NCI-H2227 treated with DMSO at 0.1 percent for 48 hours (cell line): ENCODE data around the gene FTL.
A peak's percentile ranks its signal among the peaks of the same experiment; 100 is the strongest.

ENCODE experiments used
- DNase-seq: peaks from one replicate; lab custom pipeline; 2025; lab: John Stamatoyannopoulos, UW

Gene FTL

DNA sequence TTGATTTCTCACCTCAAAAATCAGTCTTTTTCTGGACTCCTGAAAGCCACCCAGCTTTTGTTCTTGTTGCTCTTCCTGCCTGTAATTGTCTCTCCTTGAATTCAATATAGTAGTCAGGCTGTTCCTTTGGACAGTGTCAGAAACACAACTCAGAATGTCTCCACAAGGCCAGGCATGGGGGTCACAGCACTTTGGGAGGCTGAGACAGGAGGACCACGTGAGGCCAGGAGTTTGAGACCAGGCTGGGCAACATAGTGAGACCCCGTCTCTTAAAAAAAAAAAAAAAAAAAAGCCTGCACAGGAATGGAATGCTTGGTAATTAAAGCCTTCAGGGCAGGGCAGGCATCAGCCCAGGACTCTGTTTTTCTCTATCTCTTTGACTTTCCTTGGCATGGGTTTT lies 19.3 kb upstream of the FTL start:
- no peak for DNase-seq

- DNase-seq, result no peak
Observed at GRCh38 chr19:48946463-48947257, 18.4 kb upstream of the FTL start.

GRCh38 chr19:48947258-48947542 lies 17.9 kb upstream of the FTL start:
- DNase-seq, result no peak

DNA sequence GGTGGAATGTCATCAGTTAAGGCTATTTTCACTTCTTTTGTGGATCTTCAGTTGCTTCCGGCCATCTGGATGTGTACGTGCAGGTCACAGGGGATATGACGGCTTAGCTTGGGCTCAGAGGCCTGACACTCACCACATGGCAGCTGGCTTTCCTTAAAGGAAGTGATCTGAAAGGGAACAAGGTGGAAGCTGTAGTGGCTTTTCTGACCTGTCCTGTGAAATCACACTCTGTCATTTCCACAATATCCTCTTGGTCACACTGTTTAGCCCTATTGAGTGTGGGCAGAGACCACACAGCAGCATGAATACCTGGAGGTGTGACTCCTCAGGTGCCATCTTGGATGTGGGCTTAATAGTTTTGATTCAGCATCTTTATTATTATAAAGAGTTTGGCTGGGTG lies 14.9 kb upstream of the FTL start:
- no peak for DNase-seq

DNA sequence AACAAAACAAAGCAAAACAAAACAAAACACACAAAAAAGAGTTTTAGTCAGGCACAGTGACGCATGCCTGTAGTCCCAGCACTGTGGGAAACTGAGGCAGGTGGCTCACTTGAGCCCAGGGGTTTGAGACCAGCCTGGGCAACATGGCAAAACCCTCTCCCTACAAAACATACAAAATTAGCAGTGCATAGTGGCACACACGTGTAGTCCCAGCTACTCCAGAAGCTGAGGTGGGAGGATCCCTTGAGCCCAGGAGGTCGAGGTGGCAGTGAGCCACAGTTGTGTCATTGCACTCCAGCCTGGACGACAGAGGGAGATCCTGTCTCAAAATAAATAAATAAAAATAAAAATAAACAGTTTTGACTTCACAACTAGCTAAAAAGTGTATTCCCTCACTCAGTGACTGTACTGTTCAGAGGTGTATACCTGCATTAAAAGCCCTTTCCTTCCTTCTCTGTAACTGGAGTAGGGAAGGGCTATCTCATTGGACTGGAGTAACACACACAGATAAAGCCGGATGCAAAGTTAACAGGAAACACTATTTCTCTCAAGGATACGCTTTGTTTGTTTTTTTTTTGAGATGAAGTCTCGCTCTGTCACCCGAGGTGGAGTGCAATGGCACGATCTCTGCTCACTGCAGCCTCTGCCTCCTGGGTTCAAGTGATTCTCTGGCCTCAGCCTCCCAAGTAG lies 14.1 kb upstream of the FTL start:
- no peak for DNase-seq

DNA sequence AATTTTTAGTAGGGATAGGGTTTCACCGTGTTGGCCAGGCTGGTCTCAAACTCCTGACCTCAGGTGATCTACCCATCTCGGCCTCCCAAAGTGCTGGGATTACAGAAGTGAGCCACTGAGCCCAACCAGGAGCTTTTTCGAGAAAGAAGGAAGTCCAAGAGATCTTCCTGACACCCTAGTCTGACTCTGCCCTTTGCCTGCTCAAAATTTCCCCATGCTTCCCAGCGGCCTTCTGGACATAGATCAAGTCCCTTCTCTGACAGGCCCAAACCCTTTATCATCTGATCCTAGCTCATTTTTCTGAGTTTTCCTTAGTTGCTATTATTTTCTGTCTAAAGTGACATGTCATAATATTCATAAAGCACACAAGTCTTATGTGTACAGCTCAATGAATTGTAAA lies 12.0 kb upstream of the FTL start:
- DNase-seq, result no peak

- no peak for DNase-seq
Observed at GRCh38 chr19:48953990-48954594, 11.0 kb upstream of the FTL start.

GRCh38 chr19:48954595-48955307 lies 10.4 kb upstream of the FTL start, which contains the start of gene BAX:
TSS of gene BAX (plus strand) at chr19:48954875. CDS start at chr19:48954929, 54 bp downstream.
- DNase-seq, result peak; percentile 91

DNA sequence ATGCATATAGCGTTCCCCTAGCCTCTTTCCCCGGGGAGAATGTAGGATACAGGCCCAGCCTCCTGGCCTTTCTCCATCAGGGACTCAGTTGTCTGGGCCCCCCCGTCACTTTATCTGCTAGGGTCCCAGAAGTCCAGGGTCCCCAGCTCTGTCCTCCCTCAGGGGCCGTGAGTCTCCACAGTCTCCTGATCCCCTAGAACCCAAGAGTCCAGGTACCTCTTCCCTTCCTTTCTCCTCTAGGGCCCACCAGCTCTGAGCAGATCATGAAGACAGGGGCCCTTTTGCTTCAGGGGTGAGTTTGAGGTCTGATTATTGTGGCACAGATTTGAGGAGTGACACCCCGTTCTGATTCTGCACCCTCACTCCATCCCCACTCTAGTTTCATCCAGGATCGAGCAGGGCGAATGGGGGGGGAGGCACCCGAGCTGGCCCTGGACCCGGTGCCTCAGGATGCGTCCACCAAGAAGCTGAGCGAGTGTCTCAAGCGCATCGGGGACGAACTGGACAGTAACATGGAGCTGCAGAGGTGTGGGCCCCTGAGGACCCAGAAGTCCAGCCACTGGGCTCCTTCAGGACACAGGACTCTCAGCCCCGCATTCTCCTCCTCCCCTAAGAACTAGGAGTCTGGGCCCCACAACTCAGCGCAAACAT lies 9.7 kb upstream of the FTL start:
- DNase-seq, result no peak

DNA sequence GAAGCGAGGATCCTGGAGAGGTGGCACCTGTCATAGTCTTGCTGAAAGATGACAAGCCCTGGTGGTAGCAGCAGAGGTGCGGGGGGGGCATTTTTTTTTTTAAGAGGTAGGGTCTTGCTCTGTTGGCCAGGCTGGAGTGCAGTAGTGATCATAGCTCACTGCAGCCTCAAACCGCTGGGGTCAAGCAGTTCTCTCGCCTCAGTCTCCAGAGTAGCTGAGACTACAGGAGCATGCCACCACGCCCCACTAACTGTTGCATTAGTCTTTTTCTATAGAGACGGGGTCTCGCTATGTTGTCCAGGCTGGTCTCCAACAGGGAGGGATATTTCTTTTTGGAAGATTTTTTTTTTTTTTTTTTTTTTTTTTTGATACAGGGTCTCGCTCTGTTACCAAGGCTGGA lies 7.1 kb upstream of the FTL start:
- DNase-seq, result no peak

DNA sequence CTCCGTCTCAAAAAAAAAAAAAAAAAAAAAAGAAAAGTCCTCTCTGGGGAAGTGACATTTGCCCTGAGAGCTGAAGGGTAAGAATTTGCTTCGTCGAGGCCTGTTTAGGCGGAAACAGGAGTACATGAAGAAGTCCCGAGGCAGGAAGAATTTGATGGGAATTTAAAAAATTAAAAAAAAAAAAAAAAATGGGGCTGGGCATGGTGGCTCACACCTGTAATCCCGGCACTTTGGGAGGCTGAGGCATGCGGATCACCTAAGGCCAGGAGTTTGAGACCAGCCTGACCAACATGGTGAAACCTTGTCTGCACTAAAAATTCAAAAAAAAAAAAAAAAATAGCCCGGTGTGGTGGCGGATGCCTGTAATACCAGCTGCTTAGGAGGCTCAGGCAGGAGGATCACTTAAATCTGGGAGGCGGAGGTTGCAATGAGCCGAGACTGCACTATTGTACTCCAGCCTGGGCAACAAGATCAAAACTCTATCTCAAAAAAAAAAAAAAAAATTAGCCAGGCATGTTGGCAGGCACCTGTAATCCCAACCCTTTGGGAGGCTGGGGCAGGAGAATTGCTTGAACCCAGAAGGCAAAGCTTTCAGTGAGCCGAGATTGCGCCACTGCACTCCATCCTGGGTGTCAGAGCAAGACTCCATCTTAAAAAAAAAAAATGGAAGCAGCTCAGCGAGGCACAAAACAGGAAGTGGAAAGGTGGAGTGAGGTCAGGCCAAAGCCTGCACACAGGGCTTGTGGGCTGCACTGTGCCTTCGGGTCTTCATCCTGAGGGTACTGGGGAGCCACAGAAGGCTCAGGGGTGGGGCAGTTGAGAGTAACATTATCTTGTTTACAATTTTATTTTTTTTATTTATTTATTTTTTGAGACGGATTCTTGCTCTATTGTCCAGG lies 5.5 kb upstream of the FTL start:
- no peak for DNase-seq

DNA sequence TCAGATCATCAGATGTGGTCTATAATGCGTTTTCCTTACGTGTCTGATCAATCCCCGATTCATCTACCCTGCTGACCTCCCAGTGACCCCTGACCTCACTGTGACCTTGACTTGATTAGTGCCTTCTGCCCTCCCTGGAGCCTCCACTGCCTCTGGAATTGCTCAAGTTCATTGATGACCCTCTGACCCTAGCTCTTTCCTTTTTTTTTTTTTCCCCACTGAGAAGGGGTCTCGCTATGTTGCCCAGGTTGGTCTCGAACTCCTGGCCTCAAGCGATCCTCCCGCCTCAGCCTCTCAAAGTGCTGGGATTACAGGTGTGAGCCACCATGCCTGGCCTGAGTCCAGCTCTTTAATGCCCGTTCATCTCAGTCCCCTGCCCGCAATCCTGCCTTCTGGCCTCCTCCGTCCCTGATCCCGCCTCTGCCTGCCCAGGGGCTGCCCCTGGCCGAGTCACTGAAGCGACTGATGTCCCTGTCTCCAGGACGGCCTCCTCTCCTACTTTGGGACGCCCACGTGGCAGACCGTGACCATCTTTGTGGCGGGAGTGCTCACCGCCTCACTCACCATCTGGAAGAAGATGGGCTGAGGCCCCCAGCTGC lies 4.0 kb upstream of the FTL start:
- DNase-seq, result no peak

DNA sequence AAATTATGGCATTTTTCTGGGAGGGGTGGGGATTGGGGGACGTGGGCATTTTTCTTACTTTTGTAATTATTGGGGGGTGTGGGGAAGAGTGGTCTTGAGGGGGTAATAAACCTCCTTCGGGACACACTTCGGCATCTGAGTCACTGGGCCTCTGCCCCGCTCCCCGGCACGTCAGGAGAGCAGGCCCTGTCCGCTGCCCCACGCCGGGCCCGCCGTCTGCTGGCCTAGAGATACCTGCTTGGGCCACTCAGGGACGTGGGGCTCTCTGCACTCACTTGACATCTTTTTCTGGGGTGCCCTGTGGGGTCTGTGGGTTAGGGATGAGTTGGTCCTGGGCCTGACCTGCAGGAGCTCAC lies 3.5 kb upstream of the FTL start:
- no peak for DNase-seq

DNA sequence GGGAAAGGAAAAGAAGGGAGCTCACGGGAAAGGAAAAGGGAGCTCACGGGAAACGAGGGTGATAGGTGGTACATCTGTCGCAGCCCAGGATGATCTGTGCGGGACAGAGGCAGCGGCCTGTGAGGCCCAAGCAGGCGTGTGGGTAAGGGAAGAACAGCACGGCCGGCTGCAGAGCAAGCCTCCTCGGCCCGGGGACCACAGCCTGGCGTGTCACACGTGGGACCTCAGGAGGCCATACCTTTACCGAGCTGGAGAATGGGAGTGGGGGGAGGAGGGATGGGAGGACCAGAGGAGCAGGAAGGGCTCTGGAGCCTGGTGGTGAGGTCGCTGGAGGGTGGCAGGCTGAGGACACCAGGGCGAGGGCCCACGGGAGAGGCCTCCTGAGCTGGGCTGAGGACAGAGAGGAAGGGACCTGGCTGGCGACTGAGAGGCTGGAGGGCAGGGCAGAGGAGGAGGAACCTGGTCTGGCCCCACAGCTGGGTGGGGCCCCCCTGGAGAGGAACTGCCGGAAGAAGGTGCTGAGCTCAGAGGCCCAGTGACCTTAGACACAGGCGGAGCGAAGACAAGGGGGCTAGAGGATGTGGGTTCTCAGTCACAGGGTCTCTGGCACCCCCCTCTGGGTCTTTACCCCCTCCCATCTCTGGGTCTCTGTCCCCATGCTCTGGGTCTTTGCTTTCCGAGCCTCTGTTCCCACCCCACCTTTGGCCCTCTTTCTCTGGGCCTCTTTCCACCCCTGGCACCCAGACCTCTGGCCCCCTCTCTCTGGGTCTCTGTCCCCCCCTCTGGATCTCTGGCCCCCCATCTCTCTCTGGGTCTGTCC lies 2.9 kb upstream of the FTL start:
- DNase-seq, result no peak

- no peak for DNase-seq
Observed at GRCh38 chr19:48962849-48963165, 2.3 kb upstream of the FTL start.

- DNase-seq, result no peak
Observed at GRCh38 chr19:48963371-48964204, 1.5 kb upstream of the FTL start.

DNA sequence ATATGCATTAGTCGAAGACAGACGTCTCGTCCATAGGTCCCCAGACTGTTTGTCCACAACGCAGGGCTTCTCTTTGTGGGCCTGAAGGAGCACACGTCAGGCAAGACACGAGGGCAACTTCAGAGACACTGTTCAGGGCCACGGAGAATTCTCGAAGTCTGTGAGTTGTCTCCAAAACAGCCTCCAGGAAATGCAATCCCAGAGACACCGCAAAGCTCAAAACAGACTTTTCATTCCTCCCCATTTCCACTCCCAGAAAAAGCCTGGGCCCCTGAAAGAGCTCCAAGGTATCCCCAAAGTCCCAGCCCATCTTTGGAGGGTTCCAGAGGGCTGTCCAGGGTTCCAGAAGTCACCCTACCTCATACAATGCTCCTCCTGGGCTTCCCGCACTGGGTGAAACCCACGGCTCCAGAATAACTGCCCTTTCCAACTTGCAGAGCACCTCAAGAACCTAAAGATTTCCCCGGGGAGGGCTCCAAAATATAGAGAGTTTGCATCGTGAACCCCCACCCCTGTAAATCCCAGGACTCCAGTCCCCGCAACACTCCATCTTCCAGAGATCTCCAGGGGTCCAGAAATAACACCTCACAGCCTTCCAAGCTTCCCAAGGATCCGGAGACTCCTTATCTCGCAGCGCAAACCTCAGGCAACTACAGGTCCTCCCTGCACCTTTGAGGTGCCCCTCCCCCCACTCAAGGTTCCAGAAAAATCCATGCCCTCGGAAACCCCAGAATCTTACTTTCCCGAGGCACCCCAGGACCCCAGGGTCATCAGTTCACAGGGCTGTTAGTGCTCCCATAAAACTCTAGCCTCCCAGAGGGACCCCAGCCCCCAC lies 687 bp upstream of the FTL start:
- DNase-seq, result no peak

- DNase-seq, result peak; percentile 73
Observed at GRCh38 chr19:48965806-48966540, 864 bp downstream of the FTL start.
